Right atrium auricular region (tissue), 2 donors: ENCODE measurements around the gene TMEM191C. TPM values are rescaled to one million over a fixed set of nuclear protein-coding genes. Genes with fewer than 3 reads are reported as not detected.

Source experiments
- DNase-seq: peaks from one replicate; pipeline ENCODE4 v3.0.0-alpha.2; 2019; ENCODE audit warnings: low spot score
- H3K27ac ChIP-seq, 2 donors: fragments of 200-600 bp; sonication (generic); 1 replicate in 1 of 2; 2 replicates in 1 of 2; pipeline ENCODE4 v1.5.1; 2016 to 2019
- H3K27me3 ChIP-seq, 2 donors: fragments of 200-600 bp; sonication (generic); one replicate each; pipeline versions ENCODE4 v1.5.1 to v1.6.0; 2017 to 2019
- H3K36me3 ChIP-seq: fragments of 200-600 bp; sonication (generic); one replicate; pipeline ENCODE4 v1.5.1; 2016
- H3K4me1 ChIP-seq, 2 donors: fragments of 200-600 bp; sonication (generic); one replicate each; pipeline versions ENCODE4 v1.5.1 to v1.6.0; 2017 to 2019
- H3K4me3 ChIP-seq, 2 donors: fragments of 200-600 bp; sonication (generic); 1 replicate in 1 of 2; 2 replicates in 1 of 2; pipeline ENCODE4 v1.5.1; 2017 to 2019; ENCODE audit warnings: mild to moderate bottlenecking in 1 of 2, moderate library complexity in 1 of 2
- H3K9me3 ChIP-seq, 2 donors: fragments of 200-600 bp; sonication (generic); one replicate each; pipeline ENCODE4 v1.5.1; 2019
- CTCF ChIP-seq, 2 donors: fragments of 200-600 bp; sonication (generic); IDR thresholded peaks; one replicate each; pipeline ENCODE4 v1.5.1; 2019; ENCODE audit warnings: antibody characterized with exemption in 2 of 2
- total RNA-seq, 2 donors: library from RNA; depleted of rRNA; stranded (reverse); fragments of >200 nt; gene quantifications; one replicate each; pipeline ENCODE4 v1.1.0, GENCODE V29; 2016

The TMEM191C gene
- total RNA-seq, 2 donors from 2014 or later = 1.3 TPM

GRCh38 chr22:21443057-21443734 is 24.0 kb upstream of the TMEM191C start:
- H3K27me3 ChIP-seq = no peaks in the 10 kb centered on the region
- peaks cover 0 to 6% of the 10 kb centered on the region in 2 donors for H3K4me1 ChIP-seq
- no peaks in the 10 kb centered on the region for H3K9me3 ChIP-seq
- peaks cover 22% of the 10 kb centered on the region for H3K36me3 ChIP-seq
- H3K27ac ChIP-seq = no peak overlapping the region
- DNase-seq = peak; percentile 46
- TF ChIP-seq CTCF (IDR thresholded peaks at IDR 0.05) = no peak
- H3K4me3 ChIP-seq = no peak overlapping the region

- DNase-seq = peak; percentile 42
- H3K36me3 ChIP-seq = peaks cover 22% of the 10 kb centered on the region
These were observed 23.3 kb upstream of the TMEM191C start for GRCh38 chr22:21443735-21444421.

GRCh38 chr22:21444701-21445436 is 22.3 kb upstream of the TMEM191C start:
- Histone ChIP-seq H3K36me3 (peaks cover 22% of the 10 kb centered on the region), H3K9me3 (no peaks in the 10 kb centered on the region), H3K27me3 (no peaks in the 10 kb centered on the region), H3K4me3 (no peak overlapping the region), H3K27ac (no peak overlapping the region), H3K4me1 (peaks cover 0 to 6% of the 10 kb centered on the region in 2 donors)
- TF ChIP-seq CTCF (IDR thresholded peaks at IDR 0.05) = no peak
- DNase-seq = peak; percentile 43

More at GRCh38 chr22:21443735-21444421, 23.3 kb upstream of the TMEM191C start:
- Histone ChIP-seq H3K9me3 (no peaks in the 10 kb centered on the region), H3K4me3 (no peak overlapping the region), H3K27ac (no peak overlapping the region), H3K27me3 (no peaks in the 10 kb centered on the region), H3K4me1 (peaks cover 0 to 6% of the 10 kb centered on the region in 2 donors)
- TF ChIP-seq CTCF (IDR thresholded peaks at IDR 0.05) = no peak

- no peak for TF ChIP-seq CTCF (IDR thresholded peaks at IDR 0.05)
- H3K4me3 ChIP-seq = no peak overlapping the region
- H3K36me3 ChIP-seq = peaks cover 22% of the 10 kb centered on the region
- no peak overlapping the region for H3K27ac ChIP-seq
- DNase-seq = peak; percentile 30
- no peaks in the 10 kb centered on the region for H3K27me3 ChIP-seq
- peaks cover 0 to 6% of the 10 kb centered on the region in 2 donors for H3K4me1 ChIP-seq
- no peaks in the 10 kb centered on the region for H3K9me3 ChIP-seq
These were observed 21.6 kb upstream of the TMEM191C start for GRCh38 chr22:21445437-21446127.

GRCh38 chr22:21446128-21446826 is 20.9 kb upstream of the TMEM191C start:
- Histone ChIP-seq H3K4me1 (peaks cover 0 to 6% of the 10 kb centered on the region in 2 donors), H3K36me3 (peaks cover 22% of the 10 kb centered on the region), H3K27me3 (no peaks in the 10 kb centered on the region), H3K27ac (no peak overlapping the region), H3K9me3 (no peaks in the 10 kb centered on the region), H3K4me3 (no peak overlapping the region)
- DNase-seq = peak; percentile 52
- TF ChIP-seq CTCF (IDR thresholded peaks at IDR 0.05) = no peak
